GM13977 (cell line): ENCODE measurements around the gene CFAP65.

Experiments used
- DNase-seq: peaks from one replicate; pipeline ENCODE4 v3.0.0; 2012; ENCODE audit warnings: low spot score
- CTCF ChIP-seq: IDR thresholded peaks from 2 replicates; pipeline ENCODE4 v1.5.1; 2012; ENCODE audit warnings: mild to moderate bottlenecking, control low read depth; ENCODE audit not compliant: insufficient read depth; ENCODE audit errors: extremely low read depth, missing control alignments
- in situ Hi-C: fragments of 300-500 bp; cut with MboI; formaldehyde crosslinking; loops from one replicate; pipeline ENCODE4 v1.12.0; 2022; ENCODE audit warnings: low sequenced_read_pairs, low pct_unique_long_range_greater_than_20kb, mixed read lengths, inconsistent platforms; ENCODE audit not compliant: unreplicated experiment

Gene CFAP65

DNA sequence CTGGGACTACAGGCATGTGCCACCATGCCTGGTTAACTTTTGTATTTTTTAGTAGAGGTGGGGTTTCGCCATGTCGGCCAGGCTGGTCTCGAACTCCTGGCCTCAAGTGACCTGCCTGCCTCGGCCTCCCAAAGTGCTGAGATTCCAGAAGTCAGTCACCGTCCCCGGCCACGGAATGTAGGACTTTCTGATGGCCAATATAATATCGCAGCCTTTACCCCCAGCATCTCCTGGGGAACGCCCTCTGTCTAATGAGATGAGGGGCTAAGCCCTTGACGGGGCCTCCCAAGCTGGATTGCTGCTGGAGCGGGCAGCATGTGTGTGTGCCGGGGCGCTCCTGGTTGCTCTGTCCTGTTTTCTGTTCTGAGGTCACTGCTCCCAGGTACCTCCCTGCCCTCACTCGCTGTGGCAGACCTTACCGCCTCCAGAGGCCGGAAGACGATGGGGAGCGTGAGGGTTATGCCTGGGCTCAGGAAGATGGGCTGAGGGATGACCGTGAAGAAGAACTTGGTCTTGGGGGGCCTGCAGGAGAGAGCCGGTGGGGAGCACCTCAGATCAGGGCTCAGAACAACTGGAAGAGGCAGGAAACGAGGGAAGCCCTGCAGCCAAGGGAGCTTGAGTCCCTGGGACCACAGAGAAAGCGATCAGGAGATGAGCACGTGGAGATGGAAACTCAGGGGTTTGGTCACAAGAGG lies 9.1 kb downstream of the CFAP65 start:
- in situ Hi-C loops, result no loop called here
- TF ChIP-seq CTCF, result no peak
- no peak for DNase-seq

GRCh38 chr2:219031005-219031738 lies 10.1 kb downstream of the CFAP65 start:
- in situ Hi-C loops, result no loop called here
- TF ChIP-seq CTCF, result no peak
- no peak for DNase-seq

DNA sequence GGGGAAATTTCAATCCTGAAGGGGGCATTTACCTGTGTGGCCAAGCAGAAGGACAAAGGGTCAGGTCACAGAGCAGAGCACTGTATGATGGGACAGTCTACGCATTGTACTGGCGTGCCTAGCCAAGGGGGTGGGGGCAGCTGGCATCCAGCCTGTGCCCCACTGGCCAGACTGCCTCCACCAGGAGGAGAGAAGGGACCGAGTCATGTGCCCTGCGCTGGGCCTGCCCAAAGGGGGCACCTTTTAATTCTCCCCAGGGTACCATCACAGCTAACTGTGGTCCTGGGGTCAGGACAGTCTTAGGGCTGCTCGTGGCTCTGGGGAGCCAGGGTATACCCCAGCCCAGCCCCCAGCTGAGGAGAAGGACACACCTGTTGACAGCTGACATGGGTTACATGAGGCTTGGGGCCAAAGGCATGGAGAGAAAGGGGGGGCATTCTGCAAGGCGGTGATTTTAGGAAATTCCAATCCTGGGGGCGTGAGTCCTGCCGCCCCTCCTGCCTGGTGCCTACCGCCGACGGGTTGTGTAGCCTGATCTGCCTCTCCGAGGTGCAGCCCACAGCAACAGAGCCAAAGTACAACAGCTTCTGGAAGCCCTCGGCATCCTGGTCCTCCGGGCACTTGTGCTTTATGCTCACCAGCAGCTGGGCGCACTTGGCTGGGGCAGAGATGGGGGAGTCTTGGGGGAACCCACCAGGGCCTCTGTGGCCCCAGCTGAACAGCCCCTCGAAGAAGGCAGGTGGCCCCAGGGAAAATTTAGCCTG lies 11.0 kb downstream of the CFAP65 start:
- no peak for TF ChIP-seq CTCF
- DNase-seq, result no peak
- in situ Hi-C loops, result no loop called here

GRCh38 chr2:219029829-219030165 lies 11.5 kb downstream of the CFAP65 start:
- in situ Hi-C loops, result no loop called here
- peak; percentile 98 for TF ChIP-seq CTCF
- DNase-seq, result peak; percentile 88

DNA sequence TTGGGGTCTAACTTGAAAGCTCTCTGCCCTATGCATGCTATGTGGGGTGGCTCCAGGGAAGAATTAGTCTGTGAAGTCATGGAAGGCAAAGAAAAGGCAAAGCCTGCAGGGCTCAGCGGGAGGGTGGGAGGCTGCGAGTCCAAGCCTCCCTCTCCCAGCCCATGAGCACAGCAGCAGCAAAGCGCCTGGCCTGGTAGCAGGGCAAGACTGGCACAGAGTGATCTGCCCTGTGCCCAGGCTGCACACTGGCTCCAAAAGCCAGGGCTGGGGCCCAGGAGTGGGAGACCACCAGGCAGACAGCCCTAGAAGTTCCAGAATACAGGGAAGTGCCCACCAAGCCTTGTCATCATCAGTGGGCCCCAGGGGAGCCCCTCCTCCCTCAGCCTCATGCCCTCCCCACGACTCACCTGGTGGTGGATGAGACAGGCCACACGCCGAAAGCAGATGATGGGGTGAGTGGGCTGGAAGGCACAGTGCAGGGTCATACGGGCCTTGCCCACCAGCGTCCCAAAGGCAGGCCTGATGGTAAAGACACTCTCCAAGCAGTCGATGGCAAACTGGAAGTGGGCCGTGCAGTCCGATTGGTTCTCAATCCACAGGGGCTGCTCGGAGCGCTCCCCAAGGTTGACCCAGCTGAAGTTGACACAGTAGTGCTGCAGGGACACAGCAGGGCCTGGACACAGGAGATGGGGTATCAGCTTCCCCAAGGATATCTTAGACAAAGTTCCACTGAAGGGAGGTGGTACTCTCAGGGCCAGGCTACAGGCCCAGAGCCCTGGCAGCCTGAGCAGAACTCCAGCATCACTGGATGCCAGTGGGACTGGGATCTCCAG lies 12.1 kb downstream of the CFAP65 start:
- DNase-seq, result no peak
- in situ Hi-C loops, result no loop called here
- peak; percentile 1 for TF ChIP-seq CTCF

DNA sequence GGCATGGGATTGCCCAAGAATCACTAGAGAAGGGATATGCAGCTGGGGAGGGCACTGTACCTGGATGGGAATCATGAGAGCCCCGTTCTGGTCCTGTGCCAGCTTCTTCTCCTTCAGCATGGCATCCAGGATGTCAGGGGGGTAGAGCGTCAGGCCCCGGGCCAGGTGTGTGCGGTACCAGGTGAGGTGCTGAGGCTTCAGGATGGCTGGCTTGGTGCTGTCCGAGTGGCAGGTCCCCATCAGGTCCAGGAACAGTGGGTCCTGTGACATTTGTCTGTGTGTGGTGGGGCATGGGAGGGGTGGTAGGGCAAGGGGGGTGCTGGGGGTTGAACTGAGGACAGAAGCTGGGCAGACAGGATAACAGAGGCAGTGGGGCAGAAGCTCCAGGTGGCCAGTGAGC lies 13.2 kb downstream of the CFAP65 start:
- no peak for TF ChIP-seq CTCF
- no peak for DNase-seq
- in situ Hi-C loops, result no loop called here
